ENCODE measurements around the gene ARMCX4. TPM values are rescaled to one million over a fixed set of nuclear protein-coding genes. Genes with fewer than 3 reads are reported as not detected.
A peak's percentile ranks its signal among the peaks of the same experiment; 100 is the strongest.

The ARMCX4 gene
- total RNA-seq, 2 donors from 2014 or later: 15.5 to 20.4 TPM

GRCh38 chrX:101482296-101482695 is 3.0 kb upstream of the ARMCX4 start:
- H3K9me3 Mint-ChIP-seq: peaks cover 32% of the 10 kb centered on the region
- H3K27me3 ChIP-seq (ENCODE audit: control insufficient read depth, insufficient read depth, low read length, poor library complexity, severe bottlenecking): no peaks in the 10 kb centered on the region
- H3K4me3 ChIP-seq (ENCODE audit: low read length): no peak overlapping the region

DNA sequence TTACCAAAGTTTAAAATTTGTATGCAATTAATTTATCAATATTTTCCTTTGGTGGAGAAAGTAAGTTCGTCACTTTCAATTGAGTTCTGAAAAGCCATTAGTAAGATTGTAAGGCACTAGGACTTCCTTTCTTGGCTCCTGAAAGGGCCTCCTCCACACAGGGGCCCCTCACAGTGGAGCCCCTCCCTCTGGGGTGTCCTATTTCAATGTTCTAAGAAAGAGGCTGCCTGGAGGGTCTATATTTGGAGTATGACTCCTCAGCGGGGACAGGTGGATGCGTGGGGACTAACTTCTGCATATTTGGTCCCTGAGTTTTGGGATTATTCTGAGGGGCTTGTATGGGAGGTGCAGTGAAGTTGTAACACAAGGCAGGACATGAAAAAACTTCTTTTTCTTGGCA is 1.6 kb upstream of the ARMCX4 start:
- H3K36me3 Mint-ChIP-seq (ENCODE audit: low read depth): peaks cover 16% of the 10 kb centered on the region
- Histone ChIP-seq H3K27ac (ENCODE audit: low read depth, low read length) (no peak overlapping the region), H3K9ac (ENCODE audit: extremely low read depth, low read length, poor library complexity, severe bottlenecking) (no peak overlapping the region), H3K27me3 (ENCODE audit: control insufficient read depth, insufficient read depth, low read length, poor library complexity, severe bottlenecking) (no peaks in the 10 kb centered on the region), H3K4me3 (ENCODE audit: low read length) (no peak overlapping the region), H3K9me3 (ENCODE audit: control insufficient read depth, low read length) (no peaks in the 10 kb centered on the region), H3K36me3 (ENCODE audit: control insufficient read depth, insufficient read depth, low read length) (no peaks in the 10 kb centered on the region), H3K4me1 (ENCODE audit: control insufficient read depth, insufficient read depth, low read length) (no peaks in the 10 kb centered on the region)
- WGBS, 2 experiments (ENCODE audit: insufficient coverage in 1 of 2, insufficient read length in 1 of 2): 31% methylated on average over 2 of the region's 3 CpGs; no CpG with 5 or more reads in 1 of the 2 experiments
- H3K27me3 Mint-ChIP-seq (ENCODE audit: insufficient read depth): no peaks in the 10 kb centered on the region
- peaks cover 40% of the 10 kb centered on the region for H3K9me3 Mint-ChIP-seq
- H3K4me1 Mint-ChIP-seq: no peaks in the 10 kb centered on the region
- H3K27ac Mint-ChIP-seq: no peak overlapping the region
- TF ChIP-seq, protein P1, sequence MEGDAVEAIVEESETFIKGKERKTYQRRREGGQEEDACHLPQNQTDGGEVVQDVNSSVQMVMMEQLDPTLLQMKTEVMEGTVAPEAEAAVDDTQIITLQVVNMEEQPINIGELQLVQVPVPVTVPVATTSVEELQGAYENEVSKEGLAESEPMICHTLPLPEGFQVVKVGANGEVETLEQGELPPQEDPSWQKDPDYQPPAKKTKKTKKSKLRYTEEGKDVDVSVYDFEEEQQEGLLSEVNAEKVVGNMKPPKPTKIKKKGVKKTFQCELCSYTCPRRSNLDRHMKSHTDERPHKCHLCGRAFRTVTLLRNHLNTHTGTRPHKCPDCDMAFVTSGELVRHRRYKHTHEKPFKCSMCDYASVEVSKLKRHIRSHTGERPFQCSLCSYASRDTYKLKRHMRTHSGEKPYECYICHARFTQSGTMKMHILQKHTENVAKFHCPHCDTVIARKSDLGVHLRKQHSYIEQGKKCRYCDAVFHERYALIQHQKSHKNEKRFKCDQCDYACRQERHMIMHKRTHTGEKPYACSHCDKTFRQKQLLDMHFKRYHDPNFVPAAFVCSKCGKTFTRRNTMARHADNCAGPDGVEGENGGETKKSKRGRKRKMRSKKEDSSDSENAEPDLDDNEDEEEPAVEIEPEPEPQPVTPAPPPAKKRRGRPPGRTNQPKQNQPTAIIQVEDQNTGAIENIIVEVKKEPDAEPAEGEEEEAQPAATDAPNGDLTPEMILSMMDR (conservative IDR thresholded peaks at IDR 0.05): no peak
- DNase-seq: peak; percentile 51
- no peak overlapping the region for H3K4me3 Mint-ChIP-seq

More at GRCh38 chrX:101482296-101482695, 3.0 kb upstream of the ARMCX4 start:
- H3K27ac ChIP-seq (ENCODE audit: low read depth, low read length): no peak overlapping the region
- Mint-ChIP-seq H3K4me1 (no peaks in the 10 kb centered on the region), H3K4me3 (no peak overlapping the region), H3K27ac (no peak overlapping the region), H3K27me3 (ENCODE audit: insufficient read depth) (no peaks in the 10 kb centered on the region), H3K36me3 (ENCODE audit: low read depth) (peaks cover 5% of the 10 kb centered on the region)
- no peaks in the 10 kb centered on the region for H3K4me1 ChIP-seq (ENCODE audit: control insufficient read depth, insufficient read depth, low read length)
- TF ChIP-seq, protein P1 (conservative IDR thresholded peaks at IDR 0.05): no peak
- no peaks in the 10 kb centered on the region for H3K36me3 ChIP-seq (ENCODE audit: control insufficient read depth, insufficient read depth, low read length)
- no peak for DNase-seq
- H3K9me3 ChIP-seq (ENCODE audit: control insufficient read depth, low read length): no peaks in the 10 kb centered on the region
- no peak overlapping the region for H3K9ac ChIP-seq (ENCODE audit: extremely low read depth, low read length, poor library complexity, severe bottlenecking)
- WGBS, 2 experiments (ENCODE audit: insufficient coverage in 1 of 2, insufficient read length in 1 of 2): 94% methylated on average over 2 to 3 of the region's 4 CpGs

GRCh38 chrX:101484135-101484534 is 1.1 kb upstream of the ARMCX4 start:
- H3K4me3 Mint-ChIP-seq: no peak overlapping the region
- Histone ChIP-seq H3K4me3 (ENCODE audit: low read length) (no peak overlapping the region), H3K27ac (ENCODE audit: low read depth, low read length) (no peak overlapping the region), H3K36me3 (ENCODE audit: control insufficient read depth, insufficient read depth, low read length) (no peaks in the 10 kb centered on the region), H3K27me3 (ENCODE audit: control insufficient read depth, insufficient read depth, low read length, poor library complexity, severe bottlenecking) (no peaks in the 10 kb centered on the region), H3K9me3 (ENCODE audit: control insufficient read depth, low read length) (no peaks in the 10 kb centered on the region), H3K9ac (ENCODE audit: extremely low read depth, low read length, poor library complexity, severe bottlenecking) (no peak overlapping the region), H3K4me1 (ENCODE audit: control insufficient read depth, insufficient read depth, low read length) (no peaks in the 10 kb centered on the region)
- TF ChIP-seq, protein P1 (conservative IDR thresholded peaks at IDR 0.05): no peak
- H3K9me3 Mint-ChIP-seq: peaks cover 45% of the 10 kb centered on the region
- no peak overlapping the region for H3K27ac Mint-ChIP-seq
- H3K36me3 Mint-ChIP-seq (ENCODE audit: low read depth): peaks cover 20% of the 10 kb centered on the region
- no peaks in the 10 kb centered on the region for H3K27me3 Mint-ChIP-seq (ENCODE audit: insufficient read depth)
- 92% methylated on average over 5 of the region's 6 CpGs; no CpG with 5 or more reads in 1 of the 2 experiments for WGBS, 2 experiments (ENCODE audit: insufficient coverage in 1 of 2, insufficient read length in 1 of 2)
- no peaks in the 10 kb centered on the region for H3K4me1 Mint-ChIP-seq
- DNase-seq: no peak
